HG03175 (cell line): ENCODE data around the gene EHHADH.

Experiments used
- ATAC-seq: cut with Tn5 transposase; IDR thresholded peaks from one replicate; pipeline ENCODE4 v1.9.1; 2021; ENCODE audit warnings: mild to moderate bottlenecking, moderate library complexity; ENCODE audit not compliant: unreplicated experiment

The EHHADH gene

GRCh38 chr3:185151101-185151963 lies 102.5 kb downstream of the EHHADH start:
- no peak for ATAC-seq

- no peak for ATAC-seq
Observed at GRCh38 chr3:185150561-185150960, 103.3 kb downstream of the EHHADH start.

GRCh38 chr3:185149591-185149990 lies 104.3 kb downstream of the EHHADH start:
- no peak for ATAC-seq

GRCh38 chr3:185145511-185145910 lies 108.3 kb downstream of the EHHADH start:
- no peak for ATAC-seq

GRCh38 chr3:185144784-185145183 lies 109.1 kb downstream of the EHHADH start:
- ATAC-seq, result no peak
